Activated CD4-positive, alpha-beta T cell treated with anti-CD3 and anti-CD28 coated beads, Interleukin-2, Interleukin-4, amounts not matched to agents 100 ng/mL and 50 ng/mL, durations not matched to agents 16 hours and 8 hours (primary cell): ENCODE data around the gene TLCD4.
"Not testable (repeated sequence)": the region's sequence is repeated elsewhere in the genome, so short reads cannot be mapped to it uniquely, and the experiment has no call there.

Source experiments
- DNase-seq: peaks from one replicate; pipeline ENCODE4 v3.0.0-alpha.2; 2020; ENCODE audit warnings: low spot score

TLCD4 gene

GRCh38 chr1:95154096-95154495 is 36.9 kb downstream of the TLCD4 start:
- no peak for DNase-seq

- not testable (repeated sequence) for DNase-seq
These were observed 48.4 kb downstream of the TLCD4 start for GRCh38 chr1:95165569-95165968.
